ENCODE results near the gene PSMB3.

DNA sequence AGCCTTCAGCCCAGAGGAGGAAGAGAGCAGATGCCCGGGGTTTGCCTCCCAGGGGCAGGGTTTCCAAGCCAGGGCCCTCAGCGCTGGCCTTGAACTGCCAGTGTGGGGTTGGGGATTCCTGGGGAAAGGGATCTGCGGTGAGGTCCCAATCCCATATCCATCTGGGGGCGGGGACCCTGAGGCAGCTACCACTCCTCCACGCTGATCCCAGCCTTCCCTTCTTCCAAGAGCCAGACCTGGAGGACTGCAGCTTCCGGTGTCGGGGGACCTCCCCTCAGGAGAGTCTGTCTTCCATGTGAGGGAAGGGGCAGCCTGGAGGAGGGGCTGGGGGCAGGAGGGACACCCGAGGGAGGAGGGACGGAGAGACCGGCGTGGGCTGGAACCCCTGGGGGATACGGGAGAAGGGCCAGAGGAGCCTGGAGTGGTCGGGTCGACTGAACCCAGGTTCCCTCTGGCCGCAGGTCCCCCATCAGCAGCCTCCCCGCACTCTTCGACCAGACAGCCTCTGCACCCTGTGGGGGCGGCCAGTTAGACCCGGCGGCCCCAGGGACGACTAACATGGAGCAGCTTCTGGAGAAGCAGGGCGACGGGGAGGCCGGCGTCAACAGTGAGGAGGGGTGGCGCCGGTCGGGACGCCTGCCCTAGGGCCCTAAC is 33.1 kb upstream of the PSMB3 start:
- TF ChIP-seq, protein P1, sequence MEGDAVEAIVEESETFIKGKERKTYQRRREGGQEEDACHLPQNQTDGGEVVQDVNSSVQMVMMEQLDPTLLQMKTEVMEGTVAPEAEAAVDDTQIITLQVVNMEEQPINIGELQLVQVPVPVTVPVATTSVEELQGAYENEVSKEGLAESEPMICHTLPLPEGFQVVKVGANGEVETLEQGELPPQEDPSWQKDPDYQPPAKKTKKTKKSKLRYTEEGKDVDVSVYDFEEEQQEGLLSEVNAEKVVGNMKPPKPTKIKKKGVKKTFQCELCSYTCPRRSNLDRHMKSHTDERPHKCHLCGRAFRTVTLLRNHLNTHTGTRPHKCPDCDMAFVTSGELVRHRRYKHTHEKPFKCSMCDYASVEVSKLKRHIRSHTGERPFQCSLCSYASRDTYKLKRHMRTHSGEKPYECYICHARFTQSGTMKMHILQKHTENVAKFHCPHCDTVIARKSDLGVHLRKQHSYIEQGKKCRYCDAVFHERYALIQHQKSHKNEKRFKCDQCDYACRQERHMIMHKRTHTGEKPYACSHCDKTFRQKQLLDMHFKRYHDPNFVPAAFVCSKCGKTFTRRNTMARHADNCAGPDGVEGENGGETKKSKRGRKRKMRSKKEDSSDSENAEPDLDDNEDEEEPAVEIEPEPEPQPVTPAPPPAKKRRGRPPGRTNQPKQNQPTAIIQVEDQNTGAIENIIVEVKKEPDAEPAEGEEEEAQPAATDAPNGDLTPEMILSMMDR (IDR thresholded peaks at IDR 0.05) = no peak
- no peak for TF ChIP-seq POLR2A (IDR thresholded peaks at IDR 0.05)
